OCI-M2 (cell line): ENCODE measurements around the gene RPL41.
A peak's percentile ranks its signal among the peaks of the same experiment; 100 is the strongest.

Experiments
- DNase-seq: peaks from one replicate; lab custom pipeline; 2025; ENCODE audit not compliant: unreplicated experiment; lab: John Stamatoyannopoulos, UW

Gene RPL41

DNA sequence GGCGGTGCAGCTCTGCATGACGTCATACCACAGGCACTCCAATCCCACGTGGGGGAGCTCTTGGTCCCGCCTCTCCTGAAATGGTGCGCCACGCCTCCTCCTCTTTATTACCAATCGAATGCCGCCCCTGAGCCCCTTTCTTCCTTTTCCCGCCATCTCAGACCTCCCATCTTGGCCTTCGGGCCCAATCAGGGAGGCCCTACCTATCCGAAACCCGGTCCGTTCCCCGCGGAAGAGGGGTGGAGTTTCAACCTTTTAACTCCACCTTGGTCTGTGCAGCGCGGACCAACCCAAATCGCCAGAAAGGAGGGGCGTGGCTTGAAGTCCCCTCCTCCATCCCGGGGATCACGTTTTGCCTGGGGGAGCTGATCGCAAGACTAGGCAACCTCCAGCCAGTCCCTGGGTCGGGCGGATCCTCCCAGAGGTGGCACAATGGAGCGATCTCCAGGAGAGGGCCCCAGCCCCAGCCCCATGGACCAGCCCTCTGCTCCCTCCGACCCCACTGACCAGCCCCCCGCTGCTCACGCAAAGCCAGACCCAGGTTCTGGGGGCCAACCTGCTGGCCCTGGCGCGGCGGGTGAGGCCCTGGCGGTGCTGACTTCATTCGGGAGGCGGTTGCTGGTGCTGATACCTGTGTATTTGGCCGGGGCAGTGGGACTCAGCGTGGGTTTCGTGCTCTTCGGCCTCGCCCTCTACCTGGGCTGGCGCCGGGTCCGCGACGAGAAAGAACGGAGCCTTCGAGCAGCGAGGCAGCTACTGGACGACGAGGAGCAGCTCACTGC is 11.6 kb downstream of the RPL41 start, which contains the start of gene ESYT1:
Gene ESYT1 (plus strand): TSS at position 380 of the 782 bp plus-strand sequence. CDS start 53 bp downstream, at position 433.
- peak; percentile 83 for DNase-seq

DNA sequence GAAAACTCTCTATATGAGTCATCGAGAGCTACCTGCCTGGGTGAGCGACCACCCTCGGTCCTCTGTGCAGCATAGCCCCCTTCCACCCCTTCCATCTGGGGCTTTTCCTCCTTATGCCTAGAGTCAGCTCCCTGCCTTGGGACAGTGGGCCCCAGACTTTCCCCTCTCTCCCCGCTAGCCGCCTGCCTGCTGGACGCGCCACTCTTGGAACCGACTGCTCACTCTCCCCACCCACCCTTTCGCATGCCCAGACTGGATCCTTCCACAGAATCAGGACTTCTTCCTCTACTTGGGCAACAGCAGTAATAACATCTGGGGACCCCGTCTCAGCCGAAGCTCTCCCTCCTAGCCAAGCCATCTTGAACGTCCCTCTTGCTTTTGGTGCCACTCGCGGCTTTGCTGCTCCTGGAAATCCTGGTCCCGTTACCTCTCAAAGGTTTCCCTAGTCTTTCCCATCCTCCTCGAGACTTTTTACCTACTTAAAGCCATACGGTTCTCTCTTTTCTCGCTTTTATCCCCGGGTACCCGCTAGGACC is 12.3 kb downstream of the RPL41 start:
- DNase-seq = no peak

DNA sequence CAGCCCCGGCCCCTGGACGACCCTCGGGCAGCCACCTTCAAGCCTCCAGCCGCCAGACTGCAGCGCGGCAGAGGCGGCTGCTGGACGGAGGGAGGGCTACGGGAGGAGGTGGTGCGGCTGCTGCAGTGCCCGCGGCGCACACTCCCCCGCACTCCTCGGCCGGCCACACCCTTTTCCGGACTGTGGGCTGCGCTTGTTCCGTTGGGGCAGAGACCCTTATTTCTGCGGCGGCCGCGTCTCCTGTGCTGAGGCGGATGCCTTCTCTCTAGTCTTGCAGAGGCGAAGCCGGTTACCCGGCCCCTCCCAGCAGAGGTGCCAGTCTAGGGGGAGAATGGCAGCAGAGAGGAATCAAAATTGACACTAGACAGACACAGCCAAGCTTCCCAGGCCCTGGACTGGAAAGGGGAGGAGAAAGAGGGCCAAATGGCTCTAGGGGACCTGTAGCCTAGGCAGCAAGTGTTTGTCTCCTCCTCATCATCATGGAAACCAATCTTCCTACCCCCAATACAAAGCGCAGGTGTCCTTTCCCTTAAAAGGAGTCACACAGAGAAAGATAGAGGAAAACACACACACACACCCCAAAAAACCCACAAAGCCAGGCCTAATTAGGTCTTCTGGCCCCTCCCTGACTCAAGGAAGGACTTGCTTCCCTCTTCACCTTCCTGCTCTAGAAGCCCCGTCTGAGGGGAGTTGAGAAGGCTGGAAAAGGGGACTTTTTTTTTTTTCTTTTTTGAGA is 12.9 kb downstream of the RPL41 start:
- no peak for DNase-seq

DNA sequence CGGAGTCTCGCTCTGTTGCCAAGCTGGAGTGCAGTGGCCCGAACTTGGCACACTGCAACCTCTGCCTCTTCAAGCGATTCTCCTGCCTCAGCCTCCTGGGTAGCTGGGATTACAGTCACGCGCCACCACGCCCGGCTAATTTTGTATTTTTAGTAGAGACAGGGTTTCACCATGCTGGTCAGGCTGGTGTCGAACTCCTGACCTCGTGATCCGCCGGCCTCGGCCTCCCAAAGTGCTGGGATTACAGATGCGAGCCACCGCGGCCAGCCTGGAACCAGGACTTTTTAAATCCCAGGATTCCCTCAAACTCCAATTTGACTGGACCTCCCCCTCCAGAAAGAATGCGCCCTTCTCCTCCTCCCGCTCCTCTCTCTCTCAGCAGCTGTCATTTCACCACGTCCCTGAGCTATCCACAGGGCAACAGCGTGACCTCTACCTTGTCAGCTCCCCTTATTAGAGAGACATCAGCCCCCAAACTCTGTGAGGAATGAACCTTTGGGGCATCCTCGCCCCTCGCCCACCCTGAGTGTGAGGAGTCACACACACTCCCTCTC is 13.6 kb downstream of the RPL41 start:
- no peak for DNase-seq

DNA sequence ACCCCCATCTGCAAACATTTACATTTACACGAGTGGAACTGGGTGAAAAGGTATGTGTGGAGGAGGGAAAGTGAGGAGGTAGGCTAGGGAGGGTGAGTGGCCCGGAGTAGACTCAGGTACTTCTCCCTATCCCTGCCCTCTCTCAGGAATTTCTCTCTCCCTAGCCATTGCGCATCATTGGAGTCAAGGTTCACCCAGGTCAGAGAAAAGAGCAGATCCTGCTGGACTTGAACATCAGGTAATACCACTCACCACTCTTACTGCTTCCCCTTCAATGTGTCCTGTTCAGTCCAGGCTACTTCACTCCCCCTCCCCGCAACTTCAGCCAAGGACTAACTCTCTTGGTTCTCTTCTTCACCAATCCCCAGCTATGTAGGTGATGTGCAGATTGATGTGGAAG is 14.4 kb downstream of the RPL41 start:
- no peak for DNase-seq

DNA sequence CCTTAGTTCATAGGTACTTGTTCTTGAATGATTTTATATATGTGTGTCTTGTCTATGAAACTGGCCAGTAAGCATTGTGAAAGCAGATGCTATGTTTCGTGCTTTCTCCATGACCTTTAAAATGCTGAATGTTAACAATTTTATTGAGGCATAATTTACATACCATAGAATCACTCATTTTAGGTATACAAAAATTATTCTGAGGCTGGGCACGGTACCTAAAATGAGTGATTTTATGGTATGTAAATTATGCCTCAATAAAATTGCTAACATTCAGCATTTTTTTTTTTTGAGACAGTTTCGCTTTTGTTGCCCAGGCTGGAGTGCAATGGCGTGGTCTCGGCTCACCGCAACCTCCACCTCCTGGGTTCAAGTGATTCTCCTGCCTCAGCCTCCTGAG is 18.5 kb downstream of the RPL41 start:
- DNase-seq = no peak

DNA sequence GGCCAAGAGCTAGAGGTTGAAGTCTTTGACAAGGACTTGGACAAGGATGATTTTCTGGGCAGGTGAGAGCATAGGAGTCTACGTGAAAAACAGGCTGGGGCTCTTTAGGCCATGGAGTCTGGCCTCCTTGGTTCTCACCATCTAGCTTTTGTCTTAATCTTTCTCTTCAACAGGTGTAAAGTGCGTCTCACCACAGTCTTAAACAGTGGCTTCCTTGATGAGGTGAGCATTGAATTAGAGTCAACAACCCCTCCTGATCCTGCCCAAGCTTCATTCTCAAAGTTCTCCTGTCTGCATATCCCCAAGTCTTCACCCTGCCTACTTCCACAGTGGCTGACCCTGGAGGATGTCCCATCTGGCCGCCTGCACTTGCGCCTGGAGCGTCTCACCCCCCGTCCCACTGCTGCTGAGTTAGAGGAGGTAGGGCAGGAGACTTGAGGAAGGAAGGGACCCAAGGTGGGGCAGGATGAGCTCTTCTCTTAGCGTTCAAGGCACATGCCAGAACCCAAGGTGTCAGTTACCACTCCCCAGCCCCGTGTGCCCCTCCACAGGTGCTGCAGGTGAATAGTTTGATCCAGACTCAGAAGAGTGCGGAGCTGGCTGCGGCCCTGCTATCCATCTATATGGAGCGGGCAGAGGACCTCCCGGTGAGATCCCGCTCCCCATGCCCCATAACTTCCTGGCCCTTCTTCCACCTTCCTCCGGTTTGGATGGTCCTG is 21.6 kb downstream of the RPL41 start:
- no peak for DNase-seq

DNA sequence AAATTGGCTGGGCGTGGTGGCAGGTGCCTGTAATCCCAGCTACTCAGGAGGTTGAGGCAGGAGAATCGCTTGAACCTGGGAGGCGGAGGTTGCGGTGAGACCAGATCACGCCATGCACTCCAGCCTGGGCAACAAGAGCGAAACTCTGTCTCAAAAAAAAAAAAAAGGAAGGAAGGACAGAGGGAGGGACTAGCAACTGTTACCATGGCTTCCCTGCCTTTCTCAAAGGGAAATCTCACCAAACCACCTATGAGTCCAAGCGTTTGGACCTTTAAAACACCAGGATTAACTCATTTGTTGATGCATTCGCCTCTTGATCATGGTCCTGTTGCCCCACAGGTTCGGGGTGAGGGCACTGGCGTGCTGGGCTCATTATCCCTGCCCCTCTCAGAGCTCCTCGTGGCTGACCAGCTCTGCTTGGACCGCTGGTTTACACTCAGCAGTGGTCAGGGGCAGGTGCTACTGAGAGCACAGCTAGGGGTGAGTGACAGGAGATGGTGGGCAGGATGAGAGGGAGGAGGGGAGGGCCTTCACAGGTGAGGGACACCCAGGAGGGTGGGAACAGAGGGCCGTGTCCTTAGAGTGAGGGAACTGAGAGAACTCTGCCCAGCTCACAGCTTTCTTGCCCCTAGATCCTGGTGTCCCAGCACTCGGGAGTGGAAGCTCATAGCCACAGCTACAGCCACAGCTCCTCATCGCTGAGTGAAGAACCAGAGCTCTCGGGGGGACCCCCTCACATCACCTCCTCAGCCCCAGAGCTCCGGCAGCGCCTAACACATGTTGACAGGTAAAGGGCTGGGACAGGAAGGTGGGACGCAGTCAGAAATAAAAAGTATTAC is 25.7 kb downstream of the RPL41 start:
- DNase-seq = no peak

DNA sequence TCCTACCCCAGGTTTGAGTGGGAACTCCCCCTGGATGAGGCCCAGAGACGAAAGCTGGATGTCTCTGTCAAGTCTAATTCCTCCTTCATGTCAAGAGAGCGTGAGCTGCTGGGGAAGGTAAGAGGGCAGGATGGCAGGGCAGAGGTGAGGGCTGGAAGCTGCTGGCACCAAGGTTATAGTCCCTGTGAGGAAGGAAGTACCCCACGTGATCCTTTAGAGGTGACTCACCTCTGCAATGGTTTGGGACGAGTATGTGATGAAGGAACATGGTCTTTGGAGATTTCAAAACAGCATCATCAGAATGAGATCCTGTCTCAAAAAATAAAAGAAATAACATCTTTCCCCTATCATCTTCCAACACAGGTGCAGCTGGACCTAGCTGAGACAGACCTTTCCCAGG is 26.8 kb downstream of the RPL41 start:
- DNase-seq = no peak

DNA sequence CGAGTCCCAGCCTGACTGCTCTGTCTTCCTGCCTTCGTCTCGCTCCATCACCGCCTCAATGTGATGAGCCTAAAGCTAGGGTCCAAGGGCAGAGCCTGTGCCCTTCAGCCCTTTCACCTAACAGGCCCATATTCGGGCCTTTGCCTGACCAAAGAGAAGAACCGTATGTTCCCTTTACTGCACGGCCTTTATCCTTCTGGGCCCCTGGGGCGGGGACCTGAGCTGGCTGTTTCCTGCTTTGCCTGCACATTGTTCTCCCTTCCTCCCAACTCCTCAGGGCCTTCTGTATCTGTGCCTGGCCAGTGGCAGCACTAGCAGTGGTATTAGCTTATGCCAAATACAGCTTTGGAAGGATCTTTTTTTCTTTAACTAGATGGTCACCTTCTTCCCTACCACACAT is 27.4 kb downstream of the RPL41 start:
- DNase-seq = no peak

DNA sequence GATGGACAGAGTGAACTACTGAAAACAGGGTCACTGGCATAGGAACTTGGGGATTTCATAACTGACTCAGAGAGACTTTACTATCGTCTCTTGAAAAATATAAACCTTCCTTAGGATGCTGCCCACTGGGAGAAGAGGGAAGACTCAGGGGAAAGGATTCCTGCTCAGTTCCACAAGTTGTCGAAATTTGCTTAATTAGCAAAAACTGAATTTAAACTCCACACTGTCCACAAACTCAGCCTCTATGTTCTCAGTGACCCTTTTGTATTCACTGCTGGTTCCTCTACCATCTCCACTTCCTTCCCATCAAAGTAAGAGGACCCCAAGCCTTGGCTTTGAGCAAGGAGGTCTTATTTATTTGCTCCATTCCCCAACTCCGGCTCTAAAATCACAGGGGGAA is 28.8 kb downstream of the RPL41 start:
- no peak for DNase-seq

DNA sequence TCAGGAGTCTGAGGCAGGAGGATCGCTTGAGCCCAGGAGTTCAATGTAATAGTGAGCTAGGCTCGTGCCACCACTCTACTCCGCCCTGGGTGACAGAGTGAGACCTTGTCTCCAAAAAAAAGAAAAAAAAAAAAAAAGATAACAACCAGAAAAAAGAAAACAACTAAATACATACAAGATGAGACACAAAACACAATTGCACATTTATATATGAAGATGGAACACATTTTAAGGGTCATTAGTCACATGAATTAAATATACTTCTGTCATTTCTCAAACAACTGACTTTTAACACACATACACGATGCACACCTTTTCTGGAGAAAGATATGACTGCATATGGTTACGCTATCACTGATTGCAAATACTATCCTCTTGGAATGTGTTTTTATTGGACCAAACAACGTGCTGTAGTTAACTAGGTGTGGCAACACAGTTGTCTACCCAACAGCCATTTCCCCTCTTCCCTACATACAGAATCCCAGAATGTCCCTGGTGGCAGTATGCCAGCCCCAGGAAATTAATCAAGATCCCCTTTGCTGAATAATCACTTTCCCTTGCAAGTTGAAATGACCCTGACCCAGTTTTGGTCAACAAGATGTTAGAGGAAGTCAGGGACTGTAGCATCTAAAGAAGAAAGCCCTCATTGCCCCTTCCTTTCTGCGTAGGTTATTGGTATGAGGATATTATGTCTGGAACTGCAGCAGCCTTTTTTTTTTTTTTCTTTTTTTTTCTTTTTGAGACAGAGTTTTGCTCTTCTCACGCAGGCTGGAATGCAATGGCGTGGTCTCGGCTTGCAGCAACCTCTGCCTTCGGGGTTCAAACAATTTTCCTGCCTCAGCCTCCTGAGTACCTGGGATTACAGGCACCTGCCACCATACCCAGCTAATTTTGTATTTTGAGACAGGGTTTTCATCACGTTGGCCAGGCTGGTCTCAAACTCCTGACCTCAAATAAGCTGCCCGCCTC is 30.3 kb downstream of the RPL41 start:
- no peak for DNase-seq

DNA sequence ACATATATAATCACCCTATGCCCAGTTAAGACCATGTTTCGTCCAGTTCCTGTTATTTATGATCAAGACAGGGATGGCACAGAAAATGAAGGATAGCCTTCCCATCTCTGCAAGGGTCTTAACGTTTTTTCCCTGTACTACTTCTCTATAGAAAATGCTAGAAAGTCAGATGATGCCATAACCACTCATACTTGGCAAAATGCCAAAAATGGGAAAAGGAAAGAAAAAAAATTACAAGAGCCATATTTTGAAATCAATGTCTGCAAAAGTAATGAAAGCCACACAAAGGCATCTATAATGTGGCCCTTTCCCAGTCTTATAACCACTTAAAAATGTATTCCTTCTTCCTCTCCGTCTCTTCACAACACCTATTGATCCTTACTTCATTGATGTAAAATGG is 34.1 kb downstream of the RPL41 start:
- DNase-seq = no peak

DNA sequence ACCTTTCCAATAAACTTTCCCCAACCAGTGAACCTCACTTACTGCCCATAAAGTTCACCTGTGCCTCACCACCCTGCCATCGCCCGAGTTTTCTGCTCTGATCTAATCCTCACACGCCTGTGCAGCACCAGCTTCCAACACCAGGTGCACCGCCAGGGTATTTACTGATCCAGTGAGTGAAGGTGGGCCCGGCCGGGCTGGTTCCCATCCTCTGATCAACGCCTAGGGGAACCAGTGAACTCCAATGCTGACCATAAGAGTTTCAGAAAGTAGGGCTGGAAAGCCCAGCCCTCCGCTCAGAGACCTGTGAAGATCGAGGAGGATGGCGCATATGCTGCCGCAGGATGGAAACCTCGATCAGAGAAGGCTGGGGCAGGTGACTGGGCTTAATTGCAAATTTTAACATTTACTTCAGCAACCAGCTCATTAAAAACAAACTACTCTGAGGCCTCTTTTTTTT is 35.3 kb downstream of the RPL41 start:
- DNase-seq = no peak

DNA sequence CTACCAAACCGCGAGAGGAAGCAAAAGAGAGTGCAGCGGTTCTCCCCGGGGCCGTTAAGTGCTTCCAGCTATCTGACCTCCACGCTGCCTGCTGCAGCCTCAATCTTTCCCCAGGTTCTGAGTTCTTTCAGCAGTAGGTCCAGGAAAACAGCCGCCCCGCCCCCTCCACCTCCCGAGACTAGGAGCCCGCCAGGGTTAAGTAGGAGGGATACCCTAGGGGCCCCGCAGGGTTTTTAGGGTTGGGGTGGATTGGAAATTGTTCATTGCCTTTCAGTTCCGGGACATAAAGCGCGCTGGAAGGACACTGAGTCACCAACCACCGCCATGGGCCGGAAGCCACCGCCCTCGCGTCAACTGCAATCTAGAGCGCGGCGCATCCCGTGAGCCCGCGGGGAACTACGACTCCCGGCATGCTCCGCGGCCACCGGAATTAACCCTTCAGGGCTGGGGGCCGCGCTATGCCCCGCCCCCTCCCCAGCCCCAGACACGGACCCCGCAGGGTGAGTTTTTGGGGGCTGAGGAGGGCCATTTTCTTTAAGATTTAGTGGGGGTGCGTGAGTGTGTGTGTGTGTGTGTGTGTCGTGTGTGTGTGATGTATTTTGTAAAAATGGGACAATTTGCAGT is 35.8 kb downstream of the RPL41 start, which contains the start of gene MYL6B:
Gene MYL6B (plus strand): TSS at position 456 of the 624 bp plus-strand sequence. CDS start 1,332 bp downstream, outside the sequence.
- DNase-seq = peak; percentile 76

DNA sequence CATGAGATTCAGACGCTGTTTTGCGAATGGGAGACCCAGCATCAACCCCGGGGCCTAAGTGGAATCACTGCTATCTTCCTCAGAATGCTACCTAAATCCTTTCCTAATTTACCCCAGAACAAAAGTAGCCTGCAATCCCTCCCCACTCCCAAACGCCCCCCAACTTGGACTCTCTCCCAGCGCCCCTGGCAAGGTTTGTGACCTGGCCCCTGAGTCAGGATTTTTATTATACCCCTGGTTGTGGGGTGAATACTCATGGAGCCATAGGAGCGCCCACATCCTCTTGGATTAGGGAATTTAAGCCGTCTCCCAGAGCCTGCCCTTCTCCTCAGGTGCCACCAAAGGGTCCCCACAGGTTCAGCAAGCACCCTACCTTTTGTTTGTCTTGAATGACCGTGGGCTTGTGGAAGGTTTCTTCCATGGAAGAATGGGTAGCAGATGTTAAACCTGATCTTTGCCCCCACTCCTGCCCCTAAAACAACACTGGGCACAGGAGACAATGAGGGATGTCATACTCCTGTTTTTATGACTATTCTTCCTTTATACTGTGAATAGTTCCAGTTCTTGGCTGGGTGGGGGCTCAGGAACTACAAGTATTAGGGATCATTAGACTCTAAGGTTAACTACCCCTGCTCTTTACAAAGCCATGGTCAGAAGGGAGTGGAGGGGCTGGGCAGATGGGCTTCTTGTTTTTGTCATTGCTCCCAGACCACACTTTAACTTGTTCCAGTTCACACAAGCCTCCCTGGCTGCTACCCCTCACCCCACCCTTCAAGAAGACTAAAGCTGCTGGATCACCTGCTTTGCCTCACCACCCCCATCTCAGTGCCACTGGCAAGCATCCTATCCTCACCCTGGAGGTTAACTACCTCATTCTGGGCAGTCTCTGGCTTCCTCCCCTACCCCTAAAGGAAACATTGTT is 36.6 kb downstream of the RPL41 start:
- no peak for DNase-seq

DNA sequence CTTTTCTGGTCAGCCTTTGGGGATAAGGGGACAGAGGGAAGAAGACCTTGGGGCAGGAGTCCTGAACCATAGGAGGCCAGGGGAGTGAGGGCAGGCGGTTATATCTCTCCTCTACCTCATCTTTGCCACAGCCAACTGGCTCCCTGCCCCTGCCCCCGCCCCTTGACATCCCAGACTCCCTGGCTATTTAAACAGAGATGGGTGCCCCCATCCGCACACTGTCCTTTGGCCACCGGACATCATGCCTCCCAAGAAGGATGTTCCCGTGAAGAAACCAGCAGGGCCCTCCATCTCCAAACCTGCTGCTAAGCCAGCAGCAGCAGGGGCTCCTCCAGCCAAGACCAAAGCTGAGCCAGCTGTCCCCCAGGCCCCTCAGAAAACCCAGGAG is 37.2 kb downstream of the RPL41 start:
- DNase-seq = no peak
